ENCODE measurements around the gene E2F4. TPM values are rescaled to one million over a fixed set of nuclear protein-coding genes. Genes with fewer than 3 reads are reported as not detected.

Gene E2F4
- total RNA-seq, 1 experiment from 2014 or later: 114 TPM

GRCh38 chr16:67195676-67196075 lies 3.7 kb downstream of the E2F4 start:
- BruUV-seq (replicated peaks): no TSS peak
- Histone ChIP-seq H2AFZ (ENCODE audit: low read depth, low read length, poor library complexity, severe bottlenecking) (no peak overlapping the region), H3K4me3 (replicated peaks in 1 of 2; ENCODE audit: low read depth in 1 of 2, low read length in 2 of 2) (no peak overlapping the region), H3K27me3 (ENCODE audit: insufficient read depth, low read length) (no peaks in the 10 kb centered on the region), H4K20me1 (ENCODE audit: insufficient read depth) (no peaks in the 10 kb centered on the region; the same call in 1 of the 2 replicates), H3K79me2 (ENCODE audit: insufficient read depth, low read length) (peaks cover 60% of the 10 kb centered on the region), H3K36me3 (ENCODE audit: control insufficient read depth in 1 of 2, insufficient read depth in 2 of 2, low read length in 2 of 2) (peaks cover 24 to 40% of the 10 kb centered on the region in 2 experiments; a peak in 3 of 4 replicates), H3K4me2 (ENCODE audit: low read length) (no peak overlapping the region), H3K9me2 (ENCODE audit: insufficient read depth) (no peaks in the 10 kb centered on the region), H3K4me1 (ENCODE audit: control insufficient read depth in 1 of 2, insufficient read depth in 2 of 2, low read length in 2 of 2) (peaks cover 26 to 52% of the 10 kb centered on the region in 2 experiments), H3K9me3 (ENCODE audit: control insufficient read depth in 1 of 2, insufficient read depth in 1 of 2, low read depth in 1 of 2, low read length in 2 of 2) (no peaks in the 10 kb centered on the region), H3K27ac (ENCODE audit: low read depth, low read length) (peak overlapping the region; percentile 21; the same call in 1 of the 2 replicates), H3K9ac (ENCODE audit: low read length) (no peak overlapping the region)
- ChIA-PET POLR2A (interaction anchor here (0.8 kb wide), 1 partner anchor 235 kb away, joined by 3 read pairs; the partner anchor contains the start of gene CES3), RAD21 (ENCODE audit: low non-redundant PET in 1 of 2, low total read pairs in 2 of 2, uncharacterized antibody in 2 of 2, unreplicated experiment in 2 of 2) (no interaction called here), CTCF (no interaction called here)
- DNase-seq (ENCODE audit: low read depth, low spot score) (no peak), ATAC-seq (no peak)
- intact Hi-C loops (cut with micrococcal nuclease): no loop called here
- TF ChIP-seq YY1 (IDR thresholded peaks at IDR 0.05; ENCODE audit: extremely low read depth, insufficient replicate concordance, low read depth, low read length) (no peak), CEBPB (IDR thresholded peaks at IDR 0.05; ENCODE audit: low read depth) (no peak), ATF3 (IDR thresholded peaks at IDR 0.05) (no peak)

DNA sequence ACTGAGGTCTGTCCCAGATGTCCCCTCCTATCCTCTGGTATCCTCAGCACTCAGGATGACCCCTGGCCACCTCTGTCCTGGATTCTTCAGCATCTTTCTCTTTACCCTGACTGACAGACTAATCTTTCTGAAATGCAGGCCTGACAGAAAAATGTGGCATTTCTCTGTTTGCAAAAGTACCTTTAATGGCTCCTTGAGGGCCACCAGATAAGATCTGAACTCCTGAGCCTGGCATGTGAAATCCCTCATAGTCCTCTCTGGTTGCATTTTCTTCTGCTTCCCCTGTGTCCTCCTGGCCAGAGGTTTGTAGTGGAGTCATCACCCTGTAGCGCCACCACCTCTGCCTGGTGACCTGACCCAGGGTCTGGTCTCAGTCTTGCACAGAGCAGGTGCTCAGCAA lies 4.9 kb downstream of the E2F4 start:
- no peaks in the 10 kb centered on the region; the same call in 1 of the 2 replicates for H4K20me1 ChIP-seq (ENCODE audit: insufficient read depth)
- no peak overlapping the region for H3K9ac ChIP-seq (ENCODE audit: low read length)
- H3K36me3 ChIP-seq (ENCODE audit: control insufficient read depth in 1 of 2, insufficient read depth in 2 of 2, low read length in 2 of 2): peaks cover 28 to 45% of the 10 kb centered on the region in 2 experiments; a peak in 3 of 4 replicates

More for the DNA sequence above, 4.9 kb downstream of the E2F4 start:
- intact Hi-C loops (cut with micrococcal nuclease): no loop called here
- ATAC-seq: no peak
- peaks cover 22 to 47% of the 10 kb centered on the region in 2 experiments for H3K4me1 ChIP-seq (ENCODE audit: control insufficient read depth in 1 of 2, insufficient read depth in 2 of 2, low read length in 2 of 2)
- ChIA-PET CTCF (interaction anchor here (1.8 kb wide), 1 partner anchor 42 kb away, joined by 5 read pairs; no protein-coding TSS in a partner anchor), RAD21 (ENCODE audit: low non-redundant PET in 1 of 2, low total read pairs in 2 of 2, uncharacterized antibody in 2 of 2, unreplicated experiment in 2 of 2) (no interaction called here), POLR2A (no interaction called here)
- no peaks in the 10 kb centered on the region for H3K9me2 ChIP-seq (ENCODE audit: insufficient read depth)
- peak overlapping the region; percentile 99; the same call in 1 of the 2 replicates for H3K27ac ChIP-seq (ENCODE audit: low read depth, low read length)
- no peak for TF ChIP-seq SP1 (IDR thresholded peaks at IDR 0.05; ENCODE audit: low read depth)
- TF ChIP-seq, protein P1, sequence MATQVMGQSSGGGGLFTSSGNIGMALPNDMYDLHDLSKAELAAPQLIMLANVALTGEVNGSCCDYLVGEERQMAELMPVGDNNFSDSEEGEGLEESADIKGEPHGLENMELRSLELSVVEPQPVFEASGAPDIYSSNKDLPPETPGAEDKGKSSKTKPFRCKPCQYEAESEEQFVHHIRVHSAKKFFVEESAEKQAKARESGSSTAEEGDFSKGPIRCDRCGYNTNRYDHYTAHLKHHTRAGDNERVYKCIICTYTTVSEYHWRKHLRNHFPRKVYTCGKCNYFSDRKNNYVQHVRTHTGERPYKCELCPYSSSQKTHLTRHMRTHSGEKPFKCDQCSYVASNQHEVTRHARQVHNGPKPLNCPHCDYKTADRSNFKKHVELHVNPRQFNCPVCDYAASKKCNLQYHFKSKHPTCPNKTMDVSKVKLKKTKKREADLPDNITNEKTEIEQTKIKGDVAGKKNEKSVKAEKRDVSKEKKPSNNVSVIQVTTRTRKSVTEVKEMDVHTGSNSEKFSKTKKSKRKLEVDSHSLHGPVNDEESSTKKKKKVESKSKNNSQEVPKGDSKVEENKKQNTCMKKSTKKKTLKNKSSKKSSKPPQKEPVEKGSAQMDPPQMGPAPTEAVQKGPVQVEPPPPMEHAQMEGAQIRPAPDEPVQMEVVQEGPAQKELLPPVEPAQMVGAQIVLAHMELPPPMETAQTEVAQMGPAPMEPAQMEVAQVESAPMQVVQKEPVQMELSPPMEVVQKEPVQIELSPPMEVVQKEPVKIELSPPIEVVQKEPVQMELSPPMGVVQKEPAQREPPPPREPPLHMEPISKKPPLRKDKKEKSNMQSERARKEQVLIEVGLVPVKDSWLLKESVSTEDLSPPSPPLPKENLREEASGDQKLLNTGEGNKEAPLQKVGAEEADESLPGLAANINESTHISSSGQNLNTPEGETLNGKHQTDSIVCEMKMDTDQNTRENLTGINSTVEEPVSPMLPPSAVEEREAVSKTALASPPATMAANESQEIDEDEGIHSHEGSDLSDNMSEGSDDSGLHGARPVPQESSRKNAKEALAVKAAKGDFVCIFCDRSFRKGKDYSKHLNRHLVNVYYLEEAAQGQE (IDR thresholded peaks at IDR 0.05; ENCODE audit: low read depth): no peak
- no peak for TF ChIP-seq ATF3 (IDR thresholded peaks at IDR 0.05)
- TF ChIP-seq YY1 (IDR thresholded peaks at IDR 0.05; ENCODE audit: extremely low read depth, insufficient replicate concordance, low read depth, low read length): no peak
- TF ChIP-seq RAD21 (IDR thresholded peaks at IDR 0.05; ENCODE audit: low read depth): no peak
- TF ChIP-seq ELF1 (IDR thresholded peaks at IDR 0.05; ENCODE audit: borderline replicate concordance, low read depth): no peak
- TF ChIP-seq EGR1 (IDR thresholded peaks at IDR 0.05; ENCODE audit: low read depth): no peak
- TF ChIP-seq MAX (IDR thresholded peaks at IDR 0.05): no peak
- TF ChIP-seq CEBPB (IDR thresholded peaks at IDR 0.05; ENCODE audit: low read depth): no peak
- TF ChIP-seq CBX3 (IDR thresholded peaks at IDR 0.05; ENCODE audit: low read depth): no peak
- TF ChIP-seq JUND (IDR thresholded peaks at IDR 0.05): no peak
- TF ChIP-seq POLR2AphosphoS5 (IDR thresholded peaks at IDR 0.05; ENCODE audit: low read depth, low read length): no peak
- TF ChIP-seq POLR2A (IDR thresholded peaks at IDR 0.05; ENCODE audit: borderline replicate concordance, extremely low read depth, insufficient read depth, insufficient read length): no peak
- no peak for TF ChIP-seq ZBTB33 (IDR thresholded peaks at IDR 0.05; ENCODE audit: extremely low read depth, insufficient replicate concordance, low read length)
- no TSS peak for BruUV-seq (replicated peaks)
- H3K4me2 ChIP-seq (ENCODE audit: low read length): no peak overlapping the region
- no peak overlapping the region for H2AFZ ChIP-seq (ENCODE audit: low read depth, low read length, poor library complexity, severe bottlenecking)
- peaks cover 58% of the 10 kb centered on the region for H3K79me2 ChIP-seq (ENCODE audit: insufficient read depth, low read length)
- H3K4me3 ChIP-seq (replicated peaks in 1 of 2; ENCODE audit: low read depth in 1 of 2, low read length in 2 of 2): no peak overlapping the region
- H3K27me3 ChIP-seq (ENCODE audit: insufficient read depth, low read length): no peaks in the 10 kb centered on the region
- H3K9me3 ChIP-seq (ENCODE audit: control insufficient read depth in 1 of 2, insufficient read depth in 1 of 2, low read depth in 1 of 2, low read length in 2 of 2): no peaks in the 10 kb centered on the region
- no peak for DNase-seq (ENCODE audit: low read depth, low spot score)

Measured in HCT116 (cell line).